Activated CD4-positive, alpha-beta T cell treated with anti-CD3 and anti-CD28 coated beads, Interleukin-2, Interleukin-4, amounts not matched to agents 100 ng/mL and 50 ng/mL, durations not matched to agents 16 hours and 8 hours (primary cell): ENCODE measurements around the gene MIOX.

Experiments used
- DNase-seq: peaks from one replicate; pipeline ENCODE4 v3.0.0-alpha.2; 2020; ENCODE audit warnings: low spot score

The MIOX gene

DNA sequence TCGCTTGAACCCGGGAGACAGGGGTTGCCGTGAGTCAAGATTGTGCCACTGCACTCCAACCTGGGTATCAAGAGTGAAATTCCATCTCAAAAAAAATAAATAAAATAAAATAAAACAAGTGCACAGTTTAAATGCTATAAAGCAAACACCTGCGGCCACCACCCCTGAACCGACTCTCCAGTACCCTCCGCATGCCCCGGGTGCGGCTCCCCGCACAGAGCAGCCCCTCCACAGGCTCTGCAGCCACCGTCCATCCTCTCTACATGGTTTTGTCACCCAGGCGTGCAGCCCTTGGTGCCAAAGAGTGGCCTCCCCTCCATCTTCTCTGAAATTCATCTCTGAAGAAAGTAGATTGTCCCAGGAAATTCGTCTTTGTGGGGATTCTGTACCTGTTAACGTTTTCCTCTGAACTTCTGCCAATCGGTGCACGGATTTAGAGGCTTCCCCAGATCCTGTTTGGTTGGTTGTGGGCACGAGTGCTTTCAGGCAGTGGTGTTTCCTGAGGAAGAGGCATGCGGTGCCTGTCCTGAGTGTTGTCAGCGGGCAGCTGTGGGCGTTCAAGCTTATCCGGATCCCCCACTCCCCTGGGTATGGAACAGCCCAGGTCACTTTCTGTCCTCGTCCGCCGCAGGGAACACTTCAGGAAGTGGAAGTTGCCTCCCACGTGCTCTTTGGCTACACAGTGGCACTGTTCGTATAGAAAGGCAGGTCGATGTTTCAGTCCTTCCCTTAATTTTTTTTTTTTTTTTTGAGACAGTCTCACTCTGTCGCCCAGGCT is 4.1 kb downstream of the MIOX start:
- DNase-seq = no peak

DNA sequence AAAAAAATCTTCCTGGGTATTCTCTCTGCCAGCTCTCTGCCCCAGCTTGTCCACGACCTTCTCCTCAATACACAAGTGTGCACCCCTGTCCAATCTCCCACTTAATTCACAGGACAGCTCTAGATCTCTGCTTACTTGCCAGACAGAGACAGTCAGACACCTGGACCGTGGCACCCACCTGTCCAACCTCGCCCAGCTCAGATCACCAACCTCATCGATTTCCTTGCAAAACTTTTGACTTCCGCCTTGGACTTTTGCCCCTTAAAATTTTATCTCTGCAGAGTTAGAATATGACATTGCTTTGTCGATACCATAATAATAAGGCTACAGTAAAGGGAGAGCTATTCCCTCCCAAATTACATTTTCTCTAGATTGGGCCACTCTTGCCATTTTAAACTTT is 10.4 kb downstream of the MIOX start:
- no peak for DNase-seq

DNA sequence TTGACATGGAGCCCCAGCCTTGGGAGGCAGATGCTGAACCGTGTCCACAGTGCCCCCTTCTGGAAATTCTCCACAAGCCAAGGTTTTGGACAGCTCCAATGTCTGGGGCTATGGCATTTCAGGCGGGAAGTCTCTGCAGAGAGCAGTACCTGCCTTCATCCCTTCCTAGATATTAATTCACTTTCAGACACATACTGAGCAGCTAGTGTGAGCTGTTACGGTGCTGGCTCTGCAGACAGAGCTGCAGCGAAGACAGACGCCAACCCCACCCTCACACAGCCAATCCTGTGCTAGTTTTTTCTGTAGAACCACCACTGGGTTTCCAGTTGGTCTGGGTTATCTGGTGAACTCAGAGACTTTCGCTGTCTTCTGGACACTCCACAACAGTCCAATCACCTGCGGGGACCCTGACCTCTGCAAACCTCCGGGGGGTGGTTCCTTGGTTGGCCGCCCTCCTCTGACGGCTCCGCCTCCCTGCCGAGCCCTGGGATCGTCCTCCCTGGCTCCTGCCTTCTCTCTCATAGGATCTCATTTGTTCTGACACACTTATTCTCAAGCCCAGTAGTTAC is 11.7 kb downstream of the MIOX start:
- DNase-seq = peak; percentile 78

DNA sequence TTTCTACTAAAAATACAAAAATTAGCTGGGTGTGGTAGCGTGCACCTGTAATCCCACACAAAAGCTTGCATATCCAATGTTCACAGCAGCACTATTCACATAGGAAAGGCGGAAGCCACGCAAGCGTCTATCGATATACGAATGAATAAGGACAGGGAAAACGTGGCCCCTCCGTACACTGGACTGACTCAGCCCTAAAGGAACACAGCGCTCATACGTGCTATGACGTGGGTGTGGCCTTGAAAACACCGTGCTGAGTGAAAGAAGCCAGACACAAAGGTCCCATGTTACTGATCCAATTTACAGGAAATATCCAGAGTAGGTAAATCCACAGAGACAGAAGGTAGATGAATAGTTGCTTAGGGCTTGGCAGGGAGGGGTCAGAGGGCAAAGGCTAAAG is 13.8 kb downstream of the MIOX start:
- no peak for DNase-seq

DNA sequence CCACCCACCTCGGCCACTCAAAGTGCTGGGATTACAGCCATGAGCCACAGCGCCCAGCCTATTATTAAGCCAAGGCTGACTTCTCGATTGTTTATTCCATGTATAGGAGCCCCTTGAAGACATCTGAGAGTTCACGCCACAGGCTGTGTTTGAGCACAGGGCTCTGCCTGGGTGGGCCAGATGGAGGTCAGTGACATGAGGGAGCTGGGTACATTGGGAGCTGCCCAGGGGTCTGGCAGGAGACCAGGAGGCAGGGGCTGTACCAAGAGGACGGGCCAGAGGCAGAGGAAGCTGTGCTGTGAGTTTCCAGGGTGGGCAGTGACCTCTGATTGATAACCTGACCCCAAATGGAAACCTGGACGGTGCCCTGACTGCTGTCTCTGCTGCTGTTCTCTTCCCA is 15.4 kb downstream of the MIOX start:
- no peak for DNase-seq

DNA sequence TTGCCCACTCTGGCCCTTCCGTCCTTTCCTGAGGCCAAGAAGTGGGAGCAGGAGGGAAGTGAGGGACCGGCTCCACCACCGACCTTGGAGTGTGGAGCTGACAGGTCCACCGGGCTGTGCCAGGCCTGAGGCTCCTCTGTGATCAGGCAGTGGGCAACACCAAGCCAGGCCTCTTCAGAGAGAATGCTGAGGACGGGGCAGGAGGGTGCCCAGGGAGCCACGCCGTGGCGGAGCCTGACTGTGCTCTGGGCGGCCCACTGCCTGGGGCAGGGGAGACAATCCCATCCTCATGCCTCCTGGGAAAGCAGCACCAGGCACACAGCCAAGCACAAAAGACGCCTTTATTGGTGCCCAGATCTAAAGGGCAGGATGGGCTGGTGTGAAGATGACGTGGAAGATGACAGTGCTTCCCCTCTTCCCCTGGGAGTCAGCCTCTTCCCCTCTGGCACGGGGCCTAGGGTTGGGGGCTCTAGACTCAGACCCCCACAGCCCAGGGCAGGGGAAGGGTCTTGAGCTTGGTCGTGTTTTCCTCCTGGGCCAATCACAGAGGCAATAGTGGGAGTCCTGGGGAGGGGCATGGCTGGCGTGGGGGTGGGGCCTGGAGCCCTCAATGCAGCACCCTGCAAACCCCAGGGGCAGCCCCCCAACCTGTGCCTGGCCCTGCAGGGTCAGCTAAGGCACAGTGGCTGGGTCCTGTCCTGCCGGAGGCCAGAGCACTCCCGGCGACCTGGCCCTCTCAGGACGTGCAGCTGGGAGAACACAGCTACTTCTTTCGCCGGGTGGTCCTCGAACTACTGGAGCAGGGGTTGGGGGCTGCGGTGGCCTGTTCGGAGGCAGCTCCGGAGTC is 16.2 kb downstream of the MIOX start:
- no peak for DNase-seq

DNA sequence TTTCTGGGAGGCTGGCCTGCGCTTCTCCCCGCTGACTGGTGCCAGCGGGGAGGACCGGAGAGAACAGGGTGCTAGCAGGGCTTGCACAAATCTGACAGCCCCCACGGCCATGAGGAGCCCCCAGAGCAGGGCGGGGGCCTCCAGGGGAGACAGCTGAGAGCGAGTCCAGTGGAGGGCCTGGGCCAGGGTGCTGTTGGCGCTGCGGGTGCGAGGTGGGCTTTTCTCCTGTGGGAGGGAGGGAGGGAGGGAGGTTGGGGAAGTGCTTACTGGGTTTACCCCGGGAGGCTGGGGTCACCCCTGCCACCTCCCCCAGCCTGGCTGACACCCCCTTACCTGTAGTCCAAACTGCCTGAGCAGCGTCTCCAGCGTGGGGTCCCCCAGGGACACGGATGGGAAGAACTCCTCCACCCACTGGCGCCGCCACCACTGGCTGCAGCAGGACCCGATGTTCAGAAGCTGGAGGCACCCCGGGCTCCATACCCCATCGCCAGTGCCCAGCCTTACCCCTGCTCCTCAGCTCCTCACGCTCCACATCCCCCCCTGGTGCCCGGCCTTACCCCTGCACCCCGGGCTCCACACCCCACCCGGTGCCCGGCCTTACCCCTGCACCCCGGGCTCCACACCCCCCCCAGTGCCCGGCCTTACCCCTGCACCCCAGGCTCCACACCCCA is 17.0 kb downstream of the MIOX start:
- no peak for DNase-seq

DNA sequence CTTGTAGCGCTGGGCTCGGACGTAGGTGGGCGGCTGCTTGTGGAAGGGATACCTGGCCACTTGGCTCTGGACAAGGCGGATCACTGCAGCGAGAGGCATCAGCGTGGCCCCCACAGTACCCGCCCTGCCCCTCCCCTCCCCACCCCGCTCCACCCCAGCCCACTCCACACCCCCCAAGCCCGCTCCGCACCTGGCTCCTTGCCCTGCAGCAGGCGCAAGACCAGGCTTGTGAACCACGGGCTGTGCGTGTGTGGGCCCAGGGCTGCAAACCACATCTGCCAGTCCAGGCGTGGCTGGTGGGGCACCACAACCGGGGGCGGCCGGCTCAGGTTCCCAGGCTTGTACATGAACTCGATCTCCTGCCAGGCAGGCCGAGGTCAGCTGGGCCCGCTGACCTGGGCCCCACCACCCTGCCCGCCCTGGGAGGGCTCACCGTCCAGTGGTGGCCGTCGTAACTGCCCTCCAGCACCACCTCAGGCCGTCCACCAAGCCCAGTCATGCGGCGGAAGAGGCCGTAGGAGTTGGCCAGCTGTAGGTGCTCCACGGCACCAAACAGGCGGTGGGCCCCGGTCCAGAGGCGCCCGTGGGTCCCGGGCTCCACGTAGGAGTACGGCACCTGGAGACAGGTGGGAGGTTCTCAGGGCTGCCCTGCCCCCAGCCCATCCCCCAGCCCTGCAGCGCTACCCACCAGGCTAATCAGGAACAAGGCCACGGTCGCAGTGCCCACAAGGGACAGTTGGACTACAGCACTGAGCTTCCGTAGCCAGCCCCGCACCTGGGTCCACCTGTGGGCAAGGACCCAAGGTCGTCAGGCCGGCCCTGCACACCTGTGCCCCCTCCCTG is 17.9 kb downstream of the MIOX start:
- DNase-seq = no peak

DNA sequence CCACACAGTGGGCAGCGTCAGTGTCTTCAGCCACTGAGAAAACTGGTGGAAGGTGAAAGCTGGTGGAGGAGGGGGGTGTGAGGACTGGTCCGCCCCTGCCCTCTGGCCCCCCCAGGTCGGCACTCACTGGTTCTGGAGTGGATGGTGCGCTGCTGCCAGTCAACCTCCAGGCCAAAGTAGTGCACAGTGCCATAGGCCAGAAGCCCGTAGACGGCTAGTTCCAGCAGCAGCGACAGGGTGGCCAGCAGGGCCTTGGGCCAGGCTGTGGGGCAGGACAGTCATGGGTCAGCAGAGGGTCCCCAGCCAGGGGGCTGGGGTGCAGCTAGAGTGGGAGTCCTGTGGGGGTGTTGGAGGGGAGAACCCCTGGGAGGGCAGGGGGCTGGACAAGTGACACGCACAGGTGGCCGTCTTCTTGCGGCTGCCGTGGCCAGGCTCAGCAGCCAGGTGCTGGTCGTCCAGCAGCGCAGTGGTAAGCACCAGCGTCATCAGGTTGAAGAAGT is 18.7 kb downstream of the MIOX start:
- DNase-seq = no peak

DNA sequence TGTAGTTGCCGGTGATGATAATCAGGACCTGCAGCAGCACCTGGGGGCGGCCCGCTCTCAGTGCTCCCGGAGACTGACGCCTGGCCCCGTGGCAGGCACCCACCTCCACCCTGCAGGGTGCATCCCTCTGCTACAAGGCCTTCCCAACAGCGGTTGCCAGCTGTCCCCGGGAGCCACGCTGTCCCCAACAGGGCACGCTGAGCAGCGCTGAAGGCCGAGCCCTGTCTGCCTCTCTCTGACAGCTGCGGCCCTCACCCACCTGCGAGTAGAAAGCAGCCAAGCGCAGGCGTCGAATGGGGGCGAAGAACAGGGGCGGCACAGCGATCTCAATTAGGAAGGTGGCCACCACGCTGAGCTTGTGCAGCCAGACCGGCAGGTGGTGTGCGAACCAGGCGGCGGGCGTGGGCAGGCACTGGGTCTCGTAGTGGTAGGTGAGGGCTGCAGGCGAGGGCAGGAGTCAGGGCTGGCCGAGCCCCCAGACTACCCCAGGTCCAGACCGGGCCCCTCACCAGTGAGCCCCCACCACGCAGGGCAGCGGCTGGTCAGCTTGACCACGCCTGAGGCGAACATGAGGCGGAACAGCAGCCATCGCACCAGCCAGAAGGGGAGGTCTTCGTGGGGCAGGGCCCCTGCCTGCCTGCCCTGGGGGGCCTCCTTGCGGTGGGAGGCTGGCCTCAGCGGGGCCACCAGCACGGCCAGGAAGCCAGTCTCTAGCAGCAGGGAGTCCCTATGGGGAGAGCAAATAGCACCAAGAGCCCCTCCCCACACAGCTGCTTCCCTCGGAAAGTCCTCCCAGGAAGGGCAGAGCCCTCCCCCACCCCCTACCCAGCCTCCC is 19.3 kb downstream of the MIOX start:
- DNase-seq = no peak

DNA sequence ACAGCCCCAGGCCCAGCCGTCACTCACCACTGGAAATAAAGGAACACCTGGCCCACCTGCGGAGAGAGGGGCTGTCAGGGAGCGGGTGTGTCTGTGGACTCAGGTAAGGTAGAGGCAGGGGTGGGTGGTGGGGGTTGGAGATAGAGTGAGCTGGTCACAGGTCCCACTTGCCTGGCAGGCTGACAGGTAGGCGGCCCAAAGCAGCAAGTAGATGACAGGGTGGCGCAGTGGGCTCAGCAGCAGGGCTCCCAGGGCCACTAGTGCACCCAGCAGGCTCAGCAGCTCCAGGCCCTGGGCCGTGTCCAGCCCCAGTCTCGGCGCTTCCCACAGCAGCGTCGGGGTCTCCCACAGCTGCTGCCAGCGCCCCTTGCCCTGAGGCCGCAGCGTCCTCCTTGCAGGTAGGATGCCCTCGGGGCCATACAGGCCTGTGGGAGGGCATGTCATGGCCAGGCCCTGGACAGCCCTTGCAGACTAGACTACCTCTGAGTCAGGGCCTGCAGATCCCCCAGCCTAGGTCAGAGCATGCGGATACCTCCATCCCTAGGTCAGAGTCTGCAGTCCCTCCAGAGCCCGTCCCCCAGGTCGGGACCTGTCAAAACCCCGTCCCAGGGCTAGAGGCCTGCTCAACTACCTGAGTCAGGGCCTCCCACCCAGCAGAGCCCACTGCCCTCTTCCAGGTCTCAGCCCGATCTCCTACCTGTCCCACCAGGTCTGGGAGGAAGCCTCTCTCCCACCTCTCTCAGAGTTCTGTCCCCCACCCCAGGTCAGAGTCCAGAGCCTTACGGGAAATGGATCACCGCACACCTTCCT is 20.2 kb downstream of the MIOX start:
- DNase-seq = no peak

DNA sequence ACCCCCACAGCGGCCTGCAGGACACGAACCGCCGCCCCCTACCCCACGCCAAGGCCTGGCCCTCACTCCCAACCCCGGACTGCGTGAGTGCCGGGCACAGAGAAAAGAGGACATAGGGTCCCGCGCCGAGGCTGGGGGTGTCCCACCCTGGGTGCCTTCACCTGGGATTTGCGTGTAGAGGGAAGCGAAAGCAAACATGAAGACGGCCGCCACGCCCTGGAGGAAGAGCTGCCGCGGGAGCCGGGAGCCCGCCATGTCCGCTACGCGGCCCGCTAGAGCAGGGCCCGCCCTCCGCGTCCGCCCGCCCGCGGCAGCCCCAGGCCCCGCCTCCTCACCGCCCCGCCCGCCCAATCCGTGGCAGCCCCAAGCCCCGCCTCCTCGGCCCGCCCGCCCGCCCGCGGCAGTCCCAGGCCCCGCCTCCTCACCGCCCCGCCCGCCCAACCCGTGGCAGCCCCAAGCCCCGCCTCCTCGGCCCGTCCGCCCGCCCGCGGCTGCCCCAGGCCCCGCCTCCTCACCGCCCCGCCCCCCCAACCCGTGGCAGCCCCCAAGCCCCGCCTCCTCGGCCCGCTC is 20.8 kb downstream of the MIOX start, which contains the start of gene LMF2:
Gene LMF2 (minus strand): TSS at position 282 of the 570 bp plus-strand sequence. CDS start 27 bp downstream, at position 255.
- DNase-seq = peak; percentile 91

DNA sequence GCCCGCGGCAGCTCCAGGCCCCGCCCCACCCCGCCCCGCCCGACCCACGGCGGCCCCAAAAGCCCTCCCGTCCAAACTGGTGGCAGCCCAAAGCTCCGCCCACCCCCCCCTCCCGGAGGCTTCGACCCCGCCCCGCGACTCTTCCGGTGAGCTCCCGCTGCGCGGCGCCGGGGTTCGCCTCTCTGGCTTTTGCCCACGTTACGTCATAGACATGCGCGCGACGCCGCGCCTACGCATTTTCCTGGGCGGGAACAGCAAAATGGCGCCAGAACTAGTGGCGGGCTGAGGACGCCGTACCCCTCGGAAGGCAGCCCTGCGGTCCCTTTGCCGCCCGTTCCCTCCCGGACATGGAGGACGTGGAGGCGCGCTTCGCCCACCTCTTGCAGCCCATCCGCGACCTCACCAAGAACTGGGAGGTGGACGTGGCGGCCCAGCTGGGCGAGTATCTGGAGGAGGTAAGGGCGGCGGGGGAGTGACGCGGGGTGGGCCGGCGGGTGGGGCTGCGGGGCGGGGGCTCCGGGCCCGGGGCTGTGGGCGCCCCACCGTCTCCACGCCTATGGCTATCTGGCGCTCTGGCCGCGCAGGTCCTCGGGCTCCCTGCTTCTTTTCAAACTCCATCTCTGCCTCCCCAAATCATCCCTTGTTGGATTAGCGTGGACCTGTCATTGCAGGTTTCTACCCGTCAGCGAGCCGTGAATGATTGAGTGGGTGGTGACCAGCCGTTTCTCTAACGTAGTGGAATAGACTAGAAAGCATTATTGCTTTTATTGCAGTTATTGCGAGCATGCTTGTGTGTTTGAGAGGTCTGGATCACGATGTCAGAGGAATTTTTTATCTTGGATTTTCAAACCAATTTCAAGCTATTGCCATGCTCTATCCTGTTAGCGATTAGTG is 21.6 kb downstream of the MIOX start, which contains the start of gene NCAPH2:
Gene NCAPH2 (plus strand): TSS at position 234 of the 894 bp plus-strand sequence. CDS start 114 bp downstream, at position 348.
- peak; percentile 98 for DNase-seq

DNA sequence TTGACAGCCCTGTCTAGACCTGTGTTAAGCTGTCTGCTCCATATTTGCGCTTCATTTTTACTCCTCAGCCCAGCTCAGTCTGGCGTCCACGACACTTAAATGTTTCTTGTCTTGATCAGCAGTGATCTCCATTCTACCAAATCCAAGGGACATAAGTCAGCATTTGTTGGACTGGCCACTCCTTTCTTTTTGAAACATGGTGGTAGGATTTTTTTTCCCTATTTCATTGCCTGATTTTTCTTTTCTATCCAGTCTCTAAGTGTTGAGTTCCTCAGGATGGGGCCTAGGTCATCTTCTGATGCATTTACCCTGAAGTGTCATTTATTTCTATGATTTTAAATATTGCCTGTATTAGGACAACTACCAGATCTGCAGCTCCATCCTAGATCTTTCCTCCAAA is 22.2 kb downstream of the MIOX start:
- DNase-seq = no peak

DNA sequence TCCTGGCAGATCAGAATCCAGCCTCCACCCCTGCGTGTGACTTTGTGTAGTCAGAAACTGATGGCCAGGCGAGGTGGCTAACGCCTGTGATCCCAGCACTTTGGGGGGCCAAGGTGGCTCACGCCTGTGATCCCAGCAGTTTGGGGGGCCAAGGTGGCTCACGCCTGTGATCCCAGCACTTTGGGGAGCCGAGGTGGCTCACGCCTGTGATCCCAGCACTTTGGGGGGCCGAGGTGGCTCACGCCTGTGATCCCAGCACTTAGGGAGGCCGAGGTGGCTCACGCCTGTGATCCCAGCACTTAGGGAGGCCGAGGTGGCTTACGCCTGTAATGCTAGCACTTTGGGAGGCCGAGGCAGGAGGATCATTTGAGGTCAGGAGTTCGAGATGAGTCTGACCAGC is 26.5 kb downstream of the MIOX start:
- DNase-seq = no peak

DNA sequence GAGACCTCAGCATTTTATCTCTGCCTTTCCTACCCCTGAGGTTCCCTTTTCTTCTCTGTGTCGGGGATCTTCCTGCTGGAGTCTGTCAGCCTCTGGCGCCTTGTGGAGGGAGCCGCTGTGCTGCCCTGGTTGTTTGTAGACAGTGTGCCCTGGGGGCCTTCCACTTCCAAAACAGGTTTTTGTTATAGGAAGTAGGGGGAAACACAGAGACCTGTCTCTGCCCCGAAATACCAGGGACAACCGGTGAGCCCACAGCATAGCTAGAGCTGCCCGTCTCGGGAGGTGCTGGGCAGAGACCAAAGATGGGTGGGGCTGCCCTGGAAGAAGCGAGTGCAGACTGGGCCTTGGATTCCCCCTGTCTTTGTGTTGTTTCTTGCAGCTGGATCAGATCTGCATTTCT is 29.4 kb downstream of the MIOX start:
- no peak for DNase-seq

DNA sequence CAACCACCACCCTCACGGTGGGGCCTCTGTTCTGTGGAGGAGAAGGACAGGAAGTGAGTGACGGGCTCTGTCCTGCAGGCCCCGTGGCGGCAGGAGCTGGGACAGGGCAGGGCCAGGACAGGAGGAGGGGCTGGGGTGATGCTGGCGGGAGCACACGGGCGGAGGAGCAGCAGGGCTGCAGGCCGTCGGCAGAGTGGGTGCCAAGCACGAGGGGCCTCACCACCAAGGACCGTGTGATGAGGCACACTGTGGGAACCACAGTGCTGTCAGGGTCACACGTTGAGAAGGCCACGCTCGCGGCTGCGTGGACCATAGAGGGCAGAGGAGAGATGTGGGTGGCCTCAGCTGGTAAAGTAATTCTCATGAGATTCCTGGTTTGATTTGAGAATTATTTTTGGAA is 30.2 kb downstream of the MIOX start:
- no peak for DNase-seq
